ENCODE results near the gene RECQL.

DNA sequence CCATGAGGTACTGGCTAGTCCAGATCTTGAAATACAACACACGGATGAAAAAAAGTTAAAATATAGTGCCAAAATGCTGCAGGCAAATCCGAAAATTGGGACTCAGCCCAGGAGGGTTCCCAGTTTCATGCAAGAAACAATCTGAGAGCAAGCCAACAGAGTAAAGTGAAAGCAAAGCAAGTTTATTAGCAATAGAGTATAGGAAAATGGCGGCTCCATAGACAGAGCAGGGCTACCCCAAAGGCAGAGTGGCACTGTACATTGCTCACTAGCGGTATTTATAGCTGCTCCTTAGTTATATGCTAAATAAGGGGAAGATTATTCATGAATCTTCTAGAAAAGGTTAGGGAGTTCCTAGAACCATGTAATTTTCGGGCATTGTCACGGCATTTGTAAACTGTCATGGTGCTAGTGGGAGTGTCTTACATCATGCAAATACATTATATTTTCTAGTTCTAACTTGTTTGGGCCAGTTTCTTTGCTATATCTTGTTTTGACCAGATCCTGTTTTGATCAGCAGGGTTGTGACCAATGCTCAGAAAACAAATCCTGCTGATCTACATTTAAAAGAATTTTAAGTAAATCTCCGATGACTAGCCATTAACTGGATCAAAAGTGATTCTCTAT, 29.1 kb downstream of the RECQL start:
- TF ChIP-seq, protein P1, sequence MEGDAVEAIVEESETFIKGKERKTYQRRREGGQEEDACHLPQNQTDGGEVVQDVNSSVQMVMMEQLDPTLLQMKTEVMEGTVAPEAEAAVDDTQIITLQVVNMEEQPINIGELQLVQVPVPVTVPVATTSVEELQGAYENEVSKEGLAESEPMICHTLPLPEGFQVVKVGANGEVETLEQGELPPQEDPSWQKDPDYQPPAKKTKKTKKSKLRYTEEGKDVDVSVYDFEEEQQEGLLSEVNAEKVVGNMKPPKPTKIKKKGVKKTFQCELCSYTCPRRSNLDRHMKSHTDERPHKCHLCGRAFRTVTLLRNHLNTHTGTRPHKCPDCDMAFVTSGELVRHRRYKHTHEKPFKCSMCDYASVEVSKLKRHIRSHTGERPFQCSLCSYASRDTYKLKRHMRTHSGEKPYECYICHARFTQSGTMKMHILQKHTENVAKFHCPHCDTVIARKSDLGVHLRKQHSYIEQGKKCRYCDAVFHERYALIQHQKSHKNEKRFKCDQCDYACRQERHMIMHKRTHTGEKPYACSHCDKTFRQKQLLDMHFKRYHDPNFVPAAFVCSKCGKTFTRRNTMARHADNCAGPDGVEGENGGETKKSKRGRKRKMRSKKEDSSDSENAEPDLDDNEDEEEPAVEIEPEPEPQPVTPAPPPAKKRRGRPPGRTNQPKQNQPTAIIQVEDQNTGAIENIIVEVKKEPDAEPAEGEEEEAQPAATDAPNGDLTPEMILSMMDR (IDR thresholded peaks at IDR 0.05; ENCODE audit: insufficient read depth, low read length), result no peak
- no peak for TF ChIP-seq POLR2AphosphoS5 (IDR thresholded peaks at IDR 0.05; ENCODE audit: low read depth)
- TF ChIP-seq GABPA (IDR thresholded peaks at IDR 0.05; ENCODE audit: low read depth), result no peak

All from HL-60 (cell line).